GM12878 (cell line): ENCODE measurements around the gene CEP78. TPM values are rescaled to one million over a fixed set of nuclear protein-coding genes. Genes with fewer than 3 reads are reported as not detected.

Source experiments
- ATAC-seq: fragments of 200-7000 bp; cut with Tn5 transposase; 3 replicates; pipeline ENCODE4 v1.9.1; 2020; ENCODE audit warnings: mild to moderate bottlenecking, moderate library complexity
- BruUV-seq: library from RNA; stranded (reverse); fragments of 400-500 nt; replicated peaks from 2 replicates; lab custom pipeline; 2021; lab: Mats Ljungman, UMichigan
- CTCF ChIA-PET: fragments of 300-600 bp; sonication (Branson Sonifier 250); formaldehyde crosslinking; extraction: SDS; loops from one replicate; lab custom pipeline; 2021; ENCODE audit warnings: inconsistent platforms; lab: Yijun Ruan, JAX
- POLR2A ChIA-PET: fragments of 350-600 bp; formaldehyde crosslinking; extraction: SDS; loops from one replicate; lab custom pipeline; 2021; ENCODE audit warnings: inconsistent platforms; lab: Charles Lee
- RAD21 ChIA-PET: fragments of 300-600 bp; sonication (Branson Sonifier 250); formaldehyde crosslinking; loops from one replicate; lab custom pipeline; 2023; ENCODE audit warnings: antibody characterized with exemption; ENCODE audit not compliant: unreplicated experiment; lab: Charles Lee
- SMC1A ChIA-PET: fragments of 300-600 bp; sonication (Branson Sonifier 250); formaldehyde crosslinking; loops from one replicate; lab custom pipeline; 2023; ENCODE audit not compliant: unreplicated experiment, uncharacterized antibody; lab: Charles Lee
- DNase-seq: peaks from one replicate; pipeline ENCODE4 v3.0.0-alpha.2; 2011; ENCODE audit warnings: low read depth, low spot score
- FAIRE-seq: peaks from 3 replicates; lab custom pipeline; 2011; peaks lifted over from hg19 to GRCh38; lab: Jason Lieb, UNC
- H2AFZ ChIP-seq: 2 replicates; pipeline ENCODE4 v1.6.0; 2011; ENCODE audit warnings: low read depth, low read length, control low read depth; ENCODE audit not compliant: control insufficient read depth
- H3K27ac ChIP-seq: 2 replicates; pipeline ENCODE4 v1.5.1; 2011; ENCODE audit warnings: control low read depth; ENCODE audit not compliant: control insufficient read depth, insufficient read depth
- H3K27me3 ChIP-seq, 2 experiments: replicated peaks in 1 of 2; 2 replicates each; pipeline versions ENCODE4 v1.6.0 to v1.6.1; 2011; ENCODE audit warnings: low read length in 1 of 2; ENCODE audit not compliant: control insufficient read depth in 2 of 2, insufficient read depth in 2 of 2
- H3K36me3 ChIP-seq, 2 experiments: 2 replicates each; pipeline ENCODE4 v1.5.1; 2011; ENCODE audit warnings: low read length in 1 of 2; ENCODE audit not compliant: control insufficient read depth in 2 of 2, insufficient read depth in 2 of 2
- H3K4me1 ChIP-seq: 2 replicates; pipeline ENCODE4 v1.6.1; 2011; ENCODE audit warnings: mild to moderate bottlenecking, low read length, moderate library complexity, mixed read lengths; ENCODE audit not compliant: control insufficient read depth, insufficient read depth
- H3K4me2 ChIP-seq: 2 replicates; pipeline ENCODE4 v1.6.0; 2011; ENCODE audit warnings: control low read depth; ENCODE audit not compliant: control insufficient read depth, insufficient read depth
- H3K4me3 ChIP-seq: fragments of 200-600 bp; sonication (generic); 2 replicates; pipeline ENCODE4 v1.5.1; 2016
- H3K79me2 ChIP-seq: 2 replicates; pipeline ENCODE4 v1.6.0; 2011; ENCODE audit warnings: low read length; ENCODE audit not compliant: control insufficient read depth, insufficient read depth
- H3K9ac ChIP-seq: 2 replicates; pipeline ENCODE4 v1.8.0; 2011; ENCODE audit warnings: low read length, control low read depth, mixed read lengths; ENCODE audit not compliant: control insufficient read depth, insufficient read depth
- H3K9me3 ChIP-seq: replicated peaks from 3 replicates; pipeline ENCODE4 v1.5.1; 2011; ENCODE audit warnings: mild to moderate bottlenecking, low read length; ENCODE audit not compliant: control insufficient read depth, insufficient read depth
- H4K20me1 ChIP-seq: 2 replicates; pipeline ENCODE4 v1.6.0; 2011; ENCODE audit not compliant: control insufficient read depth, insufficient read depth
- ASH2L ChIP-seq: fragments of 300-600, 200-600 bp; sonication (generic); IDR thresholded peaks from 2 replicates; pipeline ENCODE4 v1.6.1; 2017; ENCODE audit warnings: low read depth, mild to moderate bottlenecking, borderline replicate concordance
- DPF2 ChIP-seq: fragments of 450-650 bp; IDR thresholded peaks from 2 replicates; pipeline ENCODE4 v1.6.1; 2017; ENCODE audit warnings: mild to moderate bottlenecking
- IRF4 ChIP-seq: IDR thresholded peaks from 2 replicates; pipeline ENCODE4 v1.6.1; 2011; ENCODE audit warnings: low read depth, low read length
- MYB ChIP-seq: fragments of 150-350 bp; IDR thresholded peaks from 2 replicates; pipeline ENCODE4 v1.6.1; 2014; ENCODE audit warnings: mild to moderate bottlenecking, low read depth, low read length, borderline replicate concordance
- RCOR1 ChIP-seq: conservative IDR thresholded peaks from 2 replicates; pipeline ENCODE4 v1.6.1; 2012; ENCODE audit warnings: low read depth, low read length, improper control_type of control experiment
- RELA ChIP-seq: fragments of 450-650 bp; IDR thresholded peaks from 2 replicates; pipeline ENCODE4 v1.8.0; 2014; ENCODE audit warnings: borderline replicate concordance; ENCODE audit not compliant: partially characterized antibody
- SKIL ChIP-seq: fragments of 450-650 bp; IDR thresholded peaks from 2 replicates; pipeline ENCODE4 v1.6.1; 2017; ENCODE audit warnings: mild to moderate bottlenecking, low read depth, inconsistent platforms; ENCODE audit not compliant: poor library complexity, severe bottlenecking
- STAT1 ChIP-seq: fragments of 450-650 bp; conservative IDR thresholded peaks from 2 replicates; pipeline ENCODE4 v1.6.1; 2014; ENCODE audit warnings: antibody characterized with exemption, mild to moderate bottlenecking
- WRNIP1 ChIP-seq: IDR thresholded peaks from 2 replicates; pipeline ENCODE4 v1.6.1; 2011; ENCODE audit warnings: low read depth, low read length, improper control_type of control experiment, borderline replicate concordance
- YY1 ChIP-seq: IDR thresholded peaks from 2 replicates; pipeline ENCODE4 v1.6.1; 2011; ENCODE audit warnings: low read depth, mild to moderate bottlenecking, low read length
- WGBS: methylation state at CpG from one replicate; pipeline ENCODE4 v1.1.6; 2016; ENCODE audit warnings: low lambda C conversion rate; ENCODE audit not compliant: insufficient replicate concordance, insufficient coverage; ENCODE audit errors: missing lambda C conversion rate; 5-methylcytosine and 5-hydroxymethylcytosine counted together
- in situ Hi-C: fragments of 300-500 bp; cut with MboI; formaldehyde crosslinking; loops from 9 replicates; pipeline ENCODE4 v1.14.3; 2018; ENCODE audit warnings: mixed read lengths
- intact Hi-C: fragments of 100-400 bp; cut with micrococcal nuclease; formaldehyde crosslinking; loops from one replicate; pipeline ENCODE4 v1.14.2; 2022; ENCODE audit not compliant: unreplicated experiment
- polyA plus RNA-seq, 11 experiments: library from polyadenylated mRNA; depleted of rRNA in 4 of 11; unstranded in 6 of 11; stranded (reverse) in 5 of 11; fragments of >200 nt; fragmentation: Nextera tagmentation in 4 of 11; fragmentation: Illumina TruSeq in 1 of 11; extraction: Ambion mirVana in 4 of 11; extraction: Trizol in 1 of 11; gene quantifications; 1 replicate in 1 of 11; 2 replicates in 10 of 11; pipeline versions ENCODE4 v1.2.1 to v1.2.3, GENCODE V29; 2011 to 2016; ENCODE audit warnings: inconsistent platforms in 2 of 11, missing spikeins in 2 of 11, low read depth in 1 of 11
- total RNA-seq, 4 experiments: library from RNA; depleted of rRNA in 3 of 4; stranded (reverse); fragments of >200 nt in 3 of 4; fragmentation: Illumina TruSeq in 1 of 4; extraction: Trizol in 1 of 4; gene quantifications; 2 replicates each; pipeline versions ENCODE4 v1.2.1 to v1.2.3, GENCODE V29; 2013 to 2021
- TF ChIP-seq, protein P1 (sequence below): IDR thresholded peaks from 2 replicates; pipeline ENCODE4 v1.6.1; 2011; ENCODE audit warnings: borderline replicate concordance, low read depth, mild to moderate bottlenecking, moderate library complexity, mixed read lengths, low read length; ENCODE audit not compliant: insufficient read depth; ENCODE audit errors: extremely low read length
- TF ChIP-seq, protein P2 (sequence below): fragments of 450-650 bp; IDR thresholded peaks from 2 replicates; pipeline ENCODE4 v1.6.1; 2018; ENCODE audit warnings: borderline replicate concordance, mild to moderate bottlenecking; ENCODE audit not compliant: partially characterized antibody
- TF ChIP-seq, protein P3 (sequence below): IDR thresholded peaks from 2 replicates; pipeline ENCODE4 v1.6.1; 2012; ENCODE audit warnings: mild to moderate bottlenecking, low read depth, low read length

CEP78 gene
- total and polyA plus RNA-seq, 10 of the 15 experiments (the other 5 are each of a cell fraction or from before 2014, with no cell fraction given), result 4.1 to 44.9 (median 27.9) TPM

DNA sequence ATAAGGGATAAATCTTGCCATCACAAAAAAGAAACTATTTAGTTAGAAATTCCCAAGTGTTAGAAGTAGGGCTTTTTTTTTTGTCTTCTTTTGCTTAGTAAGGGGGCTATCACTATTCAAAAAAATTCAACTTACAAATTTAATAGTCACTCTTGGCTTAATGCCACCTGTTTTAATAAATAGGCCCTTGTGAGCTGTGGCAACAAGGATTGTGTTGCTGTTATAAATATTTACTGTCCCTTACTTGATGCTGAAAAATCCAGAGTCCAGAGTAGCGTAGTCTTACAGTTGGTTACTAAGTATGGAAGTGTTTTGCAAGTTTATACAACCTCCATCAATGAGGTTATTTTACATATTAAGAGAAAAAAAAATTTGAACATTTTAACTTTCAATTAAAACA is 21.4 kb upstream of the CEP78 start:
- FAIRE-seq (no peak), ATAC-seq (no peak), DNase-seq (no peak)
- no peaks in the 10 kb centered on the region for H3K9me3 ChIP-seq
- SMC1A ChIA-PET, result interaction anchor here (0.8 to 4.0 kb wide), 9 partner anchors 14 to 759 kb away, joined by 3 to 12 read pairs (median 4); no protein-coding TSS in a partner anchor
- no peaks in the 10 kb centered on the region for H3K79me2 ChIP-seq
- no peak overlapping the region for H3K4me3 ChIP-seq
- RAD21 ChIA-PET, result interaction anchor here (0.7 to 2.0 kb wide), 4 partner anchors 19 to 237 kb away, joined by 3 to 6 read pairs (median 3); no protein-coding TSS in a partner anchor
- BruUV-seq, result no TSS peak
- intact Hi-C loops, result loop anchor here (5.0 to 10.0 kb wide), 4 partner anchors 72 to 210 kb away; no protein-coding TSS in a partner anchor
- H2AFZ ChIP-seq, result no peak overlapping the region
- H3K4me1 ChIP-seq, result peaks cover 13% of the 10 kb centered on the region
- in situ Hi-C loops, result no loop called here
- CTCF ChIA-PET, result interaction anchor here (0.7 to 2.1 kb wide), 11 partner anchors 11 to 757 kb away, joined by 3 to 7 read pairs (median 4); no protein-coding TSS in a partner anchor
- POLR2A ChIA-PET, result interaction anchor here (1.2 kb wide), 1 partner anchor 22 kb away, joined by 3 read pairs; the partner anchor contains the start of gene CEP78
- 68% methylated on average over 1 of the region's 1 CpG for WGBS
- no peak overlapping the region for H3K4me2 ChIP-seq
- no peak overlapping the region for H3K27ac ChIP-seq
- no peaks in the 10 kb centered on the region for H3K36me3 ChIP-seq
- H3K27me3 ChIP-seq, result no peaks in the 10 kb centered on the region
- no peaks in the 10 kb centered on the region for H4K20me1 ChIP-seq
- H3K9ac ChIP-seq, result no peak overlapping the region
- TF ChIP-seq IRF4 (no peak), YY1 (no peak), DPF2 (no peak), ASH2L (no peak), MYB (no peak), RCOR1 (no peak), STAT1 (no peak), SKIL (no peak), WRNIP1 (no peak), RELA (no peak)
- TF ChIP-seq, protein P1, sequence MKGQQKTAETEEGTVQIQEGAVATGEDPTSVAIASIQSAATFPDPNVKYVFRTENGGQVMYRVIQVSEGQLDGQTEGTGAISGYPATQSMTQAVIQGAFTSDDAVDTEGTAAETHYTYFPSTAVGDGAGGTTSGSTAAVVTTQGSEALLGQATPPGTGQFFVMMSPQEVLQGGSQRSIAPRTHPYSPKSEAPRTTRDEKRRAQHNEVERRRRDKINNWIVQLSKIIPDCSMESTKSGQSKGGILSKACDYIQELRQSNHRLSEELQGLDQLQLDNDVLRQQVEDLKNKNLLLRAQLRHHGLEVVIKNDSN, result no peak
- TF ChIP-seq, protein P2, sequence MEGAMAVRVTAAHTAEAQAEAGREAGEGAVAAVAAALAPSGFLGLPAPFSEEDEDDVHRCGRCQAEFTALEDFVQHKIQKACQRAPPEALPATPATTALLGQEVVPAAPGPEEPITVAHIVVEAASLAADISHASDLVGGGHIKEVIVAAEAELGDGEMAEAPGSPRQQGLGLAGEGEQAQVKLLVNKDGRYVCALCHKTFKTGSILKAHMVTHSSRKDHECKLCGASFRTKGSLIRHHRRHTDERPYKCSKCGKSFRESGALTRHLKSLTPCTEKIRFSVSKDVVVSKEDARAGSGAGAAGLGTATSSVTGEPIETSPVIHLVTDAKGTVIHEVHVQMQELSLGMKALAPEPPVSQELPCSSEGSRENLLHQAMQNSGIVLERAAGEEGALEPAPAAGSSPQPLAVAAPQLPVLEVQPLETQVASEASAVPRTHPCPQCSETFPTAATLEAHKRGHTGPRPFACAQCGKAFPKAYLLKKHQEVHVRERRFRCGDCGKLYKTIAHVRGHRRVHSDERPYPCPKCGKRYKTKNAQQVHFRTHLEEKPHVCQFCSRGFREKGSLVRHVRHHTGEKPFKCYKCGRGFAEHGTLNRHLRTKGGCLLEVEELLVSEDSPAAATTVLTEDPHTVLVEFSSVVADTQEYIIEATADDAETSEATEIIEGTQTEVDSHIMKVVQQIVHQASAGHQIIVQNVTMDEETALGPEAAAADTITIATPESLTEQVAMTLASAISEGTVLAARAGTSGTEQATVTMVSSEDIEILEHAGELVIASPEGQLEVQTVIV, result no peak
- TF ChIP-seq, protein P3, sequence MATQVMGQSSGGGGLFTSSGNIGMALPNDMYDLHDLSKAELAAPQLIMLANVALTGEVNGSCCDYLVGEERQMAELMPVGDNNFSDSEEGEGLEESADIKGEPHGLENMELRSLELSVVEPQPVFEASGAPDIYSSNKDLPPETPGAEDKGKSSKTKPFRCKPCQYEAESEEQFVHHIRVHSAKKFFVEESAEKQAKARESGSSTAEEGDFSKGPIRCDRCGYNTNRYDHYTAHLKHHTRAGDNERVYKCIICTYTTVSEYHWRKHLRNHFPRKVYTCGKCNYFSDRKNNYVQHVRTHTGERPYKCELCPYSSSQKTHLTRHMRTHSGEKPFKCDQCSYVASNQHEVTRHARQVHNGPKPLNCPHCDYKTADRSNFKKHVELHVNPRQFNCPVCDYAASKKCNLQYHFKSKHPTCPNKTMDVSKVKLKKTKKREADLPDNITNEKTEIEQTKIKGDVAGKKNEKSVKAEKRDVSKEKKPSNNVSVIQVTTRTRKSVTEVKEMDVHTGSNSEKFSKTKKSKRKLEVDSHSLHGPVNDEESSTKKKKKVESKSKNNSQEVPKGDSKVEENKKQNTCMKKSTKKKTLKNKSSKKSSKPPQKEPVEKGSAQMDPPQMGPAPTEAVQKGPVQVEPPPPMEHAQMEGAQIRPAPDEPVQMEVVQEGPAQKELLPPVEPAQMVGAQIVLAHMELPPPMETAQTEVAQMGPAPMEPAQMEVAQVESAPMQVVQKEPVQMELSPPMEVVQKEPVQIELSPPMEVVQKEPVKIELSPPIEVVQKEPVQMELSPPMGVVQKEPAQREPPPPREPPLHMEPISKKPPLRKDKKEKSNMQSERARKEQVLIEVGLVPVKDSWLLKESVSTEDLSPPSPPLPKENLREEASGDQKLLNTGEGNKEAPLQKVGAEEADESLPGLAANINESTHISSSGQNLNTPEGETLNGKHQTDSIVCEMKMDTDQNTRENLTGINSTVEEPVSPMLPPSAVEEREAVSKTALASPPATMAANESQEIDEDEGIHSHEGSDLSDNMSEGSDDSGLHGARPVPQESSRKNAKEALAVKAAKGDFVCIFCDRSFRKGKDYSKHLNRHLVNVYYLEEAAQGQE, result no peak
